Panc1 (cell line): ENCODE measurements around the gene TRAF2. TPM values are rescaled to one million over a fixed set of nuclear protein-coding genes. Genes with fewer than 3 reads are reported as not detected.

ENCODE experiments used
- ATAC-seq: fragments of 200-7000 bp; cut with Tn5 transposase; 2 replicates; pipeline ENCODE4 v1.9.1; 2020; ENCODE audit warnings: mild to moderate bottlenecking, moderate library complexity
- BruUV-seq: library from RNA; stranded (reverse); fragments of 400-500 nt; replicated peaks from 2 replicates; lab custom pipeline; 2021; lab: Mats Ljungman, UMichigan
- CTCF ChIA-PET: fragments of 300-600 bp; sonication (Branson Sonifier 250); formaldehyde crosslinking; loops from one replicate; lab custom pipeline; 2022; ENCODE audit warnings: antibody characterized with exemption; lab: Charles Lee
- POLR2A ChIA-PET: fragments of 300-600 bp; sonication (Branson Sonifier 250); formaldehyde crosslinking; loops from one replicate; lab custom pipeline; 2022; ENCODE audit warnings: antibody characterized with exemption; lab: Charles Lee
- DNase-seq: peaks from one replicate; pipeline ENCODE4 v3.0.0-alpha.2; 2010; ENCODE audit warnings: low read depth, low spot score
- H3K27ac ChIP-seq: 2 replicates; pipeline ENCODE4 v1.5.1; 2011; ENCODE audit warnings: mild to moderate bottlenecking, low read length, inconsistent platforms
- H3K27me3 ChIP-seq: fragments of 200-500 bp; sonication (Bioruptor generic); 2 replicates; pipeline ENCODE4 v1.6.0; 2014; ENCODE audit warnings: low read length, inconsistent platforms; ENCODE audit not compliant: control insufficient read depth, insufficient read depth
- H3K36me3 ChIP-seq: fragments of 200-500 bp; sonication (Bioruptor generic); 2 replicates; pipeline ENCODE4 v1.5.1; 2014; ENCODE audit warnings: inconsistent platforms, mild to moderate bottlenecking, low read length, moderate library complexity; ENCODE audit not compliant: control insufficient read depth, insufficient read depth
- H3K4me1 ChIP-seq: 2 replicates; pipeline ENCODE4 v1.5.1; 2011; ENCODE audit warnings: inconsistent platforms, mild to moderate bottlenecking, low read length, moderate library complexity; ENCODE audit not compliant: control insufficient read depth, insufficient read depth
- H3K4me3 ChIP-seq, 2 experiments: 2 replicates each; pipeline ENCODE4 v1.5.1; 2011 to 2012; ENCODE audit warnings: low read depth in 2 of 2, low read length in 2 of 2, mild to moderate bottlenecking in 2 of 2, inconsistent platforms in 1 of 2, moderate library complexity in 1 of 2
- H3K9me3 ChIP-seq: fragments of 200-500 bp; sonication (Bioruptor generic); 2 replicates; pipeline ENCODE4 v1.5.1; 2014; ENCODE audit warnings: low read depth, mild to moderate bottlenecking, inconsistent platforms, low read length, moderate library complexity; ENCODE audit not compliant: control insufficient read depth, insufficient read depth
- POLR2AphosphoS5 ChIP-seq: IDR thresholded peaks from 2 replicates; pipeline ENCODE4 v1.6.1; 2012; ENCODE audit warnings: mild to moderate bottlenecking, low read depth, low read length, moderate library complexity
- REST ChIP-seq, 2 experiments: IDR thresholded peaks; 2 replicates each; pipeline ENCODE4 v1.6.1; 2011 to 2012; ENCODE audit warnings: low read depth in 2 of 2, control low read depth in 1 of 2, low read length in 1 of 2, mild to moderate bottlenecking in 1 of 2, moderate library complexity in 1 of 2; ENCODE audit not compliant: insufficient read depth in 1 of 2
- SIN3A ChIP-seq: IDR thresholded peaks from 2 replicates; pipeline ENCODE4 v1.6.1; 2012; ENCODE audit warnings: low read depth, mild to moderate bottlenecking, low read length, moderate library complexity, borderline replicate concordance; ENCODE audit not compliant: insufficient read depth
- TCF7L2 ChIP-seq: IDR thresholded peaks from 2 replicates; pipeline ENCODE4 v1.6.1; 2011; ENCODE audit warnings: mild to moderate bottlenecking, low read depth, low read length, inconsistent platforms
- in situ Hi-C: cut with HindIII; loops from 2 replicates; pipeline ENCODE4 v1.10.0; 2016; ENCODE audit warnings: low sequenced_read_pairs, low pct_unique_long_range_greater_than_20kb
- intact Hi-C: fragments of 100-400 bp; cut with micrococcal nuclease; formaldehyde crosslinking; loops from one replicate; pipeline ENCODE4 v1.10.0; 2022; ENCODE audit not compliant: unreplicated experiment
- total RNA-seq: library from RNA; stranded (reverse); gene quantifications from one replicate; pipeline ENCODE4 v1.2.1, GENCODE V29; 2021; ENCODE audit not compliant: unreplicated experiment
- TF ChIP-seq, protein P1 (sequence below): fragments of 450-650 bp; IDR thresholded peaks from 2 replicates; pipeline ENCODE4 v1.5.1; 2017; ENCODE audit warnings: mild to moderate bottlenecking

TRAF2 gene
- total RNA-seq, 1 experiment from 2014 or later: 48.7 TPM

DNA sequence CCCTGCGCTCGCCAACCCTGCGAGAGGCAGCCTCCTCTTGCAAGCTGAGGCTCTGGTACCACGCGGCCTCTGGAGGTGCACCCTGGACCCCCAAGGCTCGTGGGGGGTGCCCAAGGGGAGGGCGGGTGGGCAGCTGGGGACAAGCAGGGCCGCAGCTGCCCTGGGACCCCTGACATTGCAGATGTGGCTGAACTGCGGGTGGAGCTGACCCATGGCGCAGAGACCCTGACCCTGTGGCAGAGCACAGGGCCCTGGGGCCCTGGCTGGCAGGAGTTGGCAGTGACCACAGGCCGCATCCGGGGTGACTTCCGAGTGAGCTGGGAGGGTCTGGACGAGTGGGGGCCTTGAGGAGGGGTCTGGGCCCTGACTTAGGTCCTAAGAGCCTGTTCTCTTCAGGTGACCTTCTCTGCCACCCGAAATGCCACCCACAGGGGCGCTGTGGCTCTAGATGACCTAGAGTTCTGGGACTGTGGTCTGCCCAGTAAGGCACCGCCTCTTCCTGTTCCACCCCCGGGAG is 32.7 kb upstream of the TRAF2 start:
- BruUV-seq: no TSS peak
- TF ChIP-seq REST (IDR thresholded peaks at IDR 0.05; ENCODE audit: insufficient read depth in 1 of 2, low read depth in 2 of 2, low read length in 1 of 2) (no peak), SIN3A (no peak), TCF7L2 (no peak), POLR2AphosphoS5 (no peak)
- TF ChIP-seq, protein P1, sequence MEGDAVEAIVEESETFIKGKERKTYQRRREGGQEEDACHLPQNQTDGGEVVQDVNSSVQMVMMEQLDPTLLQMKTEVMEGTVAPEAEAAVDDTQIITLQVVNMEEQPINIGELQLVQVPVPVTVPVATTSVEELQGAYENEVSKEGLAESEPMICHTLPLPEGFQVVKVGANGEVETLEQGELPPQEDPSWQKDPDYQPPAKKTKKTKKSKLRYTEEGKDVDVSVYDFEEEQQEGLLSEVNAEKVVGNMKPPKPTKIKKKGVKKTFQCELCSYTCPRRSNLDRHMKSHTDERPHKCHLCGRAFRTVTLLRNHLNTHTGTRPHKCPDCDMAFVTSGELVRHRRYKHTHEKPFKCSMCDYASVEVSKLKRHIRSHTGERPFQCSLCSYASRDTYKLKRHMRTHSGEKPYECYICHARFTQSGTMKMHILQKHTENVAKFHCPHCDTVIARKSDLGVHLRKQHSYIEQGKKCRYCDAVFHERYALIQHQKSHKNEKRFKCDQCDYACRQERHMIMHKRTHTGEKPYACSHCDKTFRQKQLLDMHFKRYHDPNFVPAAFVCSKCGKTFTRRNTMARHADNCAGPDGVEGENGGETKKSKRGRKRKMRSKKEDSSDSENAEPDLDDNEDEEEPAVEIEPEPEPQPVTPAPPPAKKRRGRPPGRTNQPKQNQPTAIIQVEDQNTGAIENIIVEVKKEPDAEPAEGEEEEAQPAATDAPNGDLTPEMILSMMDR: no peak; the same call in 1 of the 2 replicates

DNA sequence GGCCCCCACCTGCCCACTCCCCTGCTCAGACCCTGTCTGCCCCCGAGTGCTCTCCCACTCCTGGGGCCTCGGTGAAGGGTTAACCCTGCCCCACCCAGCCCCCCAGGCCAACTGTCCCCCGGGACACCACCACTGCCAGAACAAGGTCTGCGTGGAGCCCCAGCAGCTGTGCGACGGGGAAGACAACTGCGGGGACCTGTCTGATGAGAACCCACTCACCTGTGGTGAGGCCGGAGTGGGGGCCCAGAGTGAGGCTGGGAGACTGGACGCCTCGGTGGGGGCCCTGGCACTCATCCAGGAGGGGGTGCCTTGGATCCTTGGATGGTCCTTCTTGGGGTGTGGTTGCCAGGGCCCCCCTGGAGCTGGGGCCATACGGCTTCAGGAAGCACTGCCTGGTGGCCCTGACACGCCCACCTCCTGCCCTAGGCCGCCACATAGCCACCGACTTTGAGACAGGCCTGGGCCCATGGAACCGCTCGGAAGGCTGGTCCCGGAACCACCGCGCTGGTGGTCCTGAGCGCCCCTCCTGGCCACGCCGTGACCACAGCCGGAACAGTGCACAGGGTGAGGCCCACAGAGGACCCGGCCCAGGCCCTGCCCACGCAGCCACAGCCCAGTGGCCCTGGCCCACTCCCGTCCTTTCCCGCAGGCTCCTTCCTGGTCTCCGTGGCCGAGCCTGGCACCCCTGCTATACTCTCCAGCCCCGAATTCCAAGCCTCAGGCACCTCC is 32.0 kb upstream of the TRAF2 start:
- DNase-seq (no peak), ATAC-seq (no peak)
- POLR2A ChIA-PET: no interaction called here
- H3K4me1 ChIP-seq: peaks cover 38% of the 10 kb centered on the region
- H3K27me3 ChIP-seq: no peaks in the 10 kb centered on the region
- intact Hi-C loops (no loop called here), in situ Hi-C loops (no loop called here)
- H3K4me3 ChIP-seq: no peak overlapping the region
- CTCF ChIA-PET: no interaction called here
- BruUV-seq: no TSS peak
- H3K27ac ChIP-seq: no peak overlapping the region
- TF ChIP-seq TCF7L2 (no peak), SIN3A (no peak), REST (IDR thresholded peaks at IDR 0.05; ENCODE audit: insufficient read depth in 1 of 2, low read depth in 2 of 2, low read length in 1 of 2) (no peak), POLR2AphosphoS5 (no peak)
- TF ChIP-seq, protein P1: no peak
- no peaks in the 10 kb centered on the region for H3K9me3 ChIP-seq
- H3K36me3 ChIP-seq: no peaks in the 10 kb centered on the region

More for the DNA sequence above, 32.7 kb upstream of the TRAF2 start:
- no peak overlapping the region for H3K4me3 ChIP-seq
- DNase-seq: no peak
- intact Hi-C loops: no loop called here
- peaks cover 32% of the 10 kb centered on the region for H3K4me1 ChIP-seq
- CTCF ChIA-PET: interaction anchor here (0.6 kb wide), 1 partner anchor 62 kb away, joined by 7 read pairs; no protein-coding TSS in a partner anchor
- no peak for ATAC-seq
- no peak overlapping the region for H3K27ac ChIP-seq
- in situ Hi-C loops: no loop called here
- H3K36me3 ChIP-seq: no peaks in the 10 kb centered on the region
- H3K27me3 ChIP-seq: no peaks in the 10 kb centered on the region
- POLR2A ChIA-PET: no interaction called here
- no peaks in the 10 kb centered on the region for H3K9me3 ChIP-seq
